GM06990 (cell line): ENCODE results near the gene SMIM31.

ENCODE experiments used
- DNase-seq: peaks from one replicate; pipeline ENCODE4 v3.0.0-alpha.2; 2011; ENCODE audit not compliant: insufficient read length; ENCODE audit errors: extremely low read depth
- H3K27me3 ChIP-seq: replicated peaks from 2 replicates; pipeline ENCODE4 v1.6.0; 2011; ENCODE audit warnings: low read length; ENCODE audit not compliant: control insufficient read depth, insufficient read depth
- H3K36me3 ChIP-seq: 2 replicates; pipeline ENCODE4 v1.5.1; 2011; ENCODE audit warnings: low read length; ENCODE audit not compliant: control insufficient read depth, insufficient read depth
- H3K4me3 ChIP-seq: replicated peaks from 2 replicates; pipeline ENCODE4 v1.5.1; 2011; ENCODE audit warnings: low read depth, mild to moderate bottlenecking, control low read depth, low read length
- CTCF ChIP-seq: IDR thresholded peaks from 2 replicates; pipeline ENCODE4 v1.5.1; 2011; ENCODE audit warnings: low read length, control low read depth, mild to moderate bottlenecking, inconsistent platforms; ENCODE audit not compliant: insufficient read depth, poor library complexity, severe bottlenecking

The SMIM31 gene

GRCh38 chr4:164756686-164757085 lies 2.8 kb downstream of the SMIM31 start:
- DNase-seq, result no peak
- H3K36me3 ChIP-seq, result no peaks in the 10 kb centered on the region
- no peak overlapping the region for H3K4me3 ChIP-seq
- no peaks in the 10 kb centered on the region for H3K27me3 ChIP-seq
- no peak for TF ChIP-seq CTCF

- Histone ChIP-seq H3K27me3 (no peaks in the 10 kb centered on the region), H3K36me3 (no peaks in the 10 kb centered on the region), H3K4me3 (no peak overlapping the region)
- TF ChIP-seq CTCF, result no peak
- no peak for DNase-seq
Measured at GRCh38 chr4:164761241-164761640, 7.3 kb downstream of the SMIM31 start.

- H3K27me3 ChIP-seq, result no peaks in the 10 kb centered on the region
- H3K36me3 ChIP-seq, result no peaks in the 10 kb centered on the region
- DNase-seq, result no peak
- no peak for TF ChIP-seq CTCF
- no peak overlapping the region for H3K4me3 ChIP-seq
Measured at GRCh38 chr4:164761746-164762275, 7.9 kb downstream of the SMIM31 start.

- Histone ChIP-seq H3K36me3 (no peaks in the 10 kb centered on the region), H3K4me3 (no peak overlapping the region), H3K27me3 (no peaks in the 10 kb centered on the region)
- DNase-seq, result no peak
- TF ChIP-seq CTCF, result no peak
Measured at GRCh38 chr4:164765096-164765495, 11.2 kb downstream of the SMIM31 start.

GRCh38 chr4:164765833-164766232 lies 11.9 kb downstream of the SMIM31 start:
- TF ChIP-seq CTCF, result no peak

GRCh38 chr4:164768516-164768915 lies 14.6 kb downstream of the SMIM31 start:
- peak; percentile 43 for TF ChIP-seq CTCF
- H3K27me3 ChIP-seq, result no peaks in the 10 kb centered on the region
- no peak overlapping the region for H3K4me3 ChIP-seq
- H3K36me3 ChIP-seq, result no peaks in the 10 kb centered on the region
- DNase-seq, result no peak

More at GRCh38 chr4:164765833-164766232, 11.9 kb downstream of the SMIM31 start:
- no peak for DNase-seq
- H3K27me3 ChIP-seq, result no peaks in the 10 kb centered on the region
- no peaks in the 10 kb centered on the region for H3K36me3 ChIP-seq
- H3K4me3 ChIP-seq, result no peak overlapping the region
